ENCODE data around the gene LPIN3.

DNA sequence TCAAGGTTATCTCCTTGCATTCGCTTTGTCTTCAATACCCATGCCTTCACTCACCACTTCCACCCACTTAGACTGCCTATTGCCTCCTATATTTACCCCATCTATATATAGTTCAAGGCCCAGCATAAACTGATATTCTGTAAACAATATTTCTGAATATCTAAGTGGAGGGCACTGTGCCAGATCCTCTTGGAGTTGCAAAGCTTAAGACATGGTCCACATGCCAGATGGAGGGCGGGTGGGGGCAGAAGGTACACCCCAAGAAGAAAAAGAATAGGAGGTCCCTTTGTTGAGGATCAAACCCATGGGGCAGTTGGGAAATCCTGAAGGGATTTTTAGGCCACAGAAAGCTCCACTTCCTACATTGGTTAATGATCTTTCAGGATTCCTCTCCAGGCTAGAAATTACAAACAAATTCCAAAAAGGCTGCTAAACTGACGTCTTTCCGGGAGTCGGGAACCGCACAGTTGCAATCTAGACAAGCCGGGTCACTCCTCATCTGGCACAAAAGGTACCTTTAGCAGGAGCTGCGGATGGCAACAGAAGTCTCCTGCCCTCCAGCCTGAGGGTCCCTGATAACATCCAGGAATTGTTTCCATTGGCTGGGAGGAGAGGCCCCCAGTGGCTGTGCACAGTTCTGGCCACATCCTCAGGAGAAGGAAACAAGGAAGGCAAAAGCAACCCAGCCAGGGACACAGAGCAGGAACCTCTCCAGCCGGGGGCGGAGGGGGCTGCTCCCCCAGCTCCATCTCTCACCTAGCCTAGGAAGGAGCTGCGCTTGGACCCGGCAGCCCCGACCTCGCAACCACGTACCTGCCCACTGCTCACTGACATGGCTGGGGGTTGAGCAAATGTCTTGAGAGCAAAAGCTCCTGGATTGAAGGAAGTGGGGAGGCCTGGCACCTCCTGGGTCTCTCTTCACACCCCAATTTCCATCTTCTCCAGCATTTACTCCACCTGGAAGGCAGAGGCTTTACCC is 5.9 kb upstream of the LPIN3 start:
- TF ChIP-seq CTCF (IDR thresholded peaks at IDR 0.05; ENCODE audit: low read length) (no peak), EZH2 (optimal IDR thresholded peaks at IDR 0.05; ENCODE audit: low read depth, low read length) (no peak)
